ENCODE data around the gene CFAP65. TPM values are rescaled to one million over a fixed set of nuclear protein-coding genes. Genes with fewer than 3 reads are reported as not detected.

The CFAP65 gene
- total and polyA plus RNA-seq, 2 of the 13 experiments (the other 11 are each of a cell fraction or from before 2014, with no cell fraction given) = 0.05 TPM; not detected in 1

DNA sequence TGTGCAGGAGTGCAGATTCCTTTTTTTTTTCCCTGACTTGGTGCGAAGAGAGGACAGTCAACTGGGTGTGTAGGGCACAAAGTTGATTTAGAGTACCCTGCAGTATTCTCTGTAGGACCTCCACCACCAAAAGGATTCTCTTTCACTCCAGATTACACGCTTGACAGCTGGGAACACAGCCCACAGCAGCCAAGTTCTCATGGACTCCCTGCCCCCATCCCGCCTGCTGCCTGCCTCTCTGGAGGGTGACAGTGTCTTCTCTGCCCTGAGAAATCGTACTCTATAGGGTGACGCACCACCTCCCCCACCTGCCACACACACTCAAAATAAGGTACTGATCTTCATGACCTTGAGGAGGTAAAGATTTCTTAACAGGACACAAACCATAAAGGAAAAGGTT is 46.0 kb upstream of the CFAP65 start:
- Histone ChIP-seq H3K9me3 (ENCODE audit: low read length) (no peaks in the 10 kb centered on the region), H3K36me3 (replicated peaks in 1 of 2; ENCODE audit: control insufficient read depth in 1 of 2, insufficient read depth in 2 of 2, low read length in 2 of 2) (no peaks in the 10 kb centered on the region), H3K79me2 (ENCODE audit: insufficient read depth, low read length) (no peaks in the 10 kb centered on the region), H3K27ac (ENCODE audit: extremely low read length, insufficient read depth, low read length) (no peak overlapping the region), H3K4me2 (ENCODE audit: low read depth, low read length) (no peak overlapping the region), H3K9ac (ENCODE audit: insufficient read depth, low read depth, low read length) (no peak overlapping the region), H3K4me1 (ENCODE audit: insufficient read depth, low read length) (peaks cover 58% of the 10 kb centered on the region), H2AFZ (ENCODE audit: low read length) (no peak overlapping the region), H4K20me1 (ENCODE audit: insufficient read depth, low read length) (no peaks in the 10 kb centered on the region), H3K4me3 (replicated peaks in 1 of 3; ENCODE audit: insufficient read depth in 1 of 3, low read depth in 2 of 3, low read length in 3 of 3) (no peak overlapping the region), H3K27me3 (ENCODE audit: control insufficient read depth in 1 of 2, insufficient read depth in 2 of 2, low read length in 2 of 2) (no peaks in the 10 kb centered on the region; a peak in 1 of 5 replicates)
- BruUV-seq (replicated peaks) = no TSS peak
- no peak for TF ChIP-seq ZNF30 (CRISPR knock-in tag; IDR thresholded peaks at IDR 0.05)
- TF ChIP-seq, protein P1, sequence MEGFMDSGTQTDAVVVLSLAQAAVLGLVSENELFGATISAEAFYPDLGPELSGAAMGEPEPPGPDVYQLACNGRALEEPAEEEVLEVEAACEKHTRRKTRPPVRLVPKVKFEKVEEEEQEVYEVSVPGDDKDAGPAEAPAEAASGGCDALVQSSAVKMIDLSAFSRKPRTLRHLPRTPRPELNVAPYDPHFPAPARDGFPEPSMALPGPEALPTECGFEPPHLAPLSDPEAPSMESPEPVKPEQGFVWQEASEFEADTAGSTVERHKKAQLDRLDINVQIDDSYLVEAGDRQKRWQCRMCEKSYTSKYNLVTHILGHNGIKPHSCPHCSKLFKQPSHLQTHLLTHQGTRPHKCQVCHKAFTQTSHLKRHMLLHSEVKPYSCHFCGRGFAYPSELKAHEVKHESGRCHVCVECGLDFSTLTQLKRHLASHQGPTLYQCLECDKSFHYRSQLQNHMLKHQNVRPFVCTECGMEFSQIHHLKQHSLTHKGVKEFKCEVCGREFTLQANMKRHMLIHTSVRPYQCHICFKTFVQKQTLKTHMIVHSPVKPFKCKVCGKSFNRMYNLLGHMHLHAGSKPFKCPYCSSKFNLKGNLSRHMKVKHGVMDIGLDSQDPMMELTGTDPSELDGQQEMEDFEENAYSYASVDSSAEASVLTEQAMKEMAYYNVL (CRISPR knock-in tag; IDR thresholded peaks at IDR 0.05; ENCODE audit: borderline replicate concordance) = no peak
- no peak for TF ChIP-seq RORA (CRISPR knock-in tag; IDR thresholded peaks at IDR 0.05)
- no peak for TF ChIP-seq RFX5 (IDR thresholded peaks at IDR 0.05; ENCODE audit: low read depth, low read length)
- TF ChIP-seq BORCS8-MEF2B (CRISPR knock-in tag; IDR thresholded peaks at IDR 0.05) = no peak
- TF ChIP-seq, protein P2, sequence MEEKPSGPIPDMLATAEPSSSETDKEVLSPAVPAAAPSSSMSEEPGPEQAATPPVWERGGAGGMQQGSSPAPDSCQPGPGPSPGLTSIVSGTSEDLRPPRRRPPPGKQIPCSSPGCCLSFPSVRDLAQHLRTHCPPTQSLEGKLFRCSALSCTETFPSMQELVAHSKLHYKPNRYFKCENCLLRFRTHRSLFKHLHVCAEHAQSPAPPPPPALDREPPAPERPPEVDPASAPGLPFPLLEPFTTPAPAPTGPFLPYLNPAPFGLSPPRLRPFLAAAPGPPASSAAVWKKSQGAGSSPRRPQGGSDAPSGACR (CRISPR knock-in tag; IDR thresholded peaks at IDR 0.05) = no peak
- no peak for TF ChIP-seq TBX3 (IDR thresholded peaks at IDR 0.05; ENCODE audit: borderline replicate concordance)
- TF ChIP-seq ZNF501 (CRISPR knock-in tag; IDR thresholded peaks at IDR 0.05) = no peak
- POLR2A ChIA-PET = interaction anchor here (1.4 kb wide), 1 partner anchor 16 kb away, joined by 5 read pairs; no protein-coding TSS in a partner anchor
- FAIRE-seq = no peak
- in situ Hi-C loops (cut with HindIII; ENCODE audit: extremely low pct_ligation_motif_present, low pct_unique_long_range_greater_than_20kb) (no loop called here), intact Hi-C loops (cut with micrococcal nuclease; ENCODE audit: unreplicated experiment) (no loop called here)
- CTCF ChIA-PET (ENCODE audit: low intra/inter-chr PET ratio, low total read pairs) = no interaction called here
- ATAC-seq = no peak
- 99% methylated on average over 5 of the region's 5 CpGs for WGBS (ENCODE audit: low lambda C conversion rate)
- no peak for DNase-seq (ENCODE audit: low spot score)

Data from HepG2 (cell line).